ENCODE measurements around the gene SIRPD.

SIRPD gene

GRCh38 chr20:1562622-1563021 is 5.1 kb upstream of the SIRPD start:
- TF ChIP-seq FOXM1 (IDR thresholded peaks at IDR 0.05; ENCODE audit: borderline replicate concordance, low read depth) = no peak
- no peak for TF ChIP-seq TCF12 (IDR thresholded peaks at IDR 0.05; ENCODE audit: low read depth)

GRCh38 chr20:1561350-1561749 is 3.8 kb upstream of the SIRPD start:
- TF ChIP-seq YY1 (IDR thresholded peaks at IDR 0.05; ENCODE audit: low read depth) (no peak), TAF1 (IDR thresholded peaks at IDR 0.05; ENCODE audit: low read depth) (no peak), REST (IDR thresholded peaks at IDR 0.05; ENCODE audit: low read depth) (no peak), RAD21 (IDR thresholded peaks at IDR 0.05; ENCODE audit: low read depth) (no peak), NFIC (IDR thresholded peaks at IDR 0.05) (no peak), CREB1 (IDR thresholded peaks at IDR 0.05; ENCODE audit: low read depth) (no peak), MAX (IDR thresholded peaks at IDR 0.05) (no peak), EGR1 (IDR thresholded peaks at IDR 0.05) (no peak), USF1 (IDR thresholded peaks at IDR 0.05) (no peak), EP300 (IDR thresholded peaks at IDR 0.05; ENCODE audit: borderline replicate concordance) (no peak), TCF12 (IDR thresholded peaks at IDR 0.05; ENCODE audit: low read depth) (no peak), CEBPB (IDR thresholded peaks at IDR 0.05) (no peak), ZBTB7A (IDR thresholded peaks at IDR 0.05; ENCODE audit: low read depth) (no peak), TEAD4 (IDR thresholded peaks at IDR 0.05) (no peak), FOXM1 (IDR thresholded peaks at IDR 0.05; ENCODE audit: borderline replicate concordance, low read depth) (no peak)

- no peak for TF ChIP-seq EP300 (IDR thresholded peaks at IDR 0.05; ENCODE audit: borderline replicate concordance)
- no peak for TF ChIP-seq REST (IDR thresholded peaks at IDR 0.05; ENCODE audit: low read depth)
Measured at GRCh38 chr20:1555952-1556351, 1.6 kb downstream of the SIRPD start.

- no peak for TF ChIP-seq MAX (IDR thresholded peaks at IDR 0.05)
- no peak for TF ChIP-seq ZBTB7A (IDR thresholded peaks at IDR 0.05; ENCODE audit: low read depth)
- no peak for TF ChIP-seq EGR1 (IDR thresholded peaks at IDR 0.05)
- no peak for TF ChIP-seq USF1 (IDR thresholded peaks at IDR 0.05)
- TF ChIP-seq CREB1 (IDR thresholded peaks at IDR 0.05; ENCODE audit: low read depth) = no peak
- TF ChIP-seq NFIC (IDR thresholded peaks at IDR 0.05) = no peak
- TF ChIP-seq EP300 (IDR thresholded peaks at IDR 0.05; ENCODE audit: borderline replicate concordance) = no peak
- TF ChIP-seq CEBPB (IDR thresholded peaks at IDR 0.05) = no peak
- no peak for TF ChIP-seq TCF12 (IDR thresholded peaks at IDR 0.05; ENCODE audit: low read depth)
- no peak for TF ChIP-seq TAF1 (IDR thresholded peaks at IDR 0.05; ENCODE audit: low read depth)
- no peak for TF ChIP-seq RAD21 (IDR thresholded peaks at IDR 0.05; ENCODE audit: low read depth)
- TF ChIP-seq TEAD4 (IDR thresholded peaks at IDR 0.05) = no peak
- no peak for TF ChIP-seq FOXM1 (IDR thresholded peaks at IDR 0.05; ENCODE audit: borderline replicate concordance, low read depth)
- no peak for TF ChIP-seq REST (IDR thresholded peaks at IDR 0.05; ENCODE audit: low read depth)
- TF ChIP-seq YY1 (IDR thresholded peaks at IDR 0.05; ENCODE audit: low read depth) = no peak
Measured at GRCh38 chr20:1539816-1540419, 17.6 kb downstream of the SIRPD start.

- TF ChIP-seq EP300 (IDR thresholded peaks at IDR 0.05; ENCODE audit: borderline replicate concordance) (no peak), FOXM1 (IDR thresholded peaks at IDR 0.05; ENCODE audit: borderline replicate concordance, low read depth) (no peak), EGR1 (IDR thresholded peaks at IDR 0.05) (no peak), USF1 (IDR thresholded peaks at IDR 0.05) (no peak), REST (IDR thresholded peaks at IDR 0.05; ENCODE audit: low read depth) (no peak), CEBPB (IDR thresholded peaks at IDR 0.05) (no peak), CREB1 (IDR thresholded peaks at IDR 0.05; ENCODE audit: low read depth) (no peak), NFIC (IDR thresholded peaks at IDR 0.05) (no peak)
Measured at GRCh38 chr20:1538655-1539054, 18.9 kb downstream of the SIRPD start.

Data from Ishikawa (cell line).